SU-DHL-6 (cell line): ENCODE results near the gene IER3.

Source experiments
- CTCF ChIP-seq: fragments of 200-600 bp; sonication (generic); IDR thresholded peaks from one replicate; pipeline ENCODE4 v1.5.1; 2017; ENCODE audit warnings: antibody characterized with exemption, mild to moderate bottlenecking, low read length, moderate library complexity; ENCODE audit not compliant: insufficient read depth, poor library complexity, severe bottlenecking
- EZH2phosphoT487 ChIP-seq: fragments of 200-600 bp; sonication (generic), shearing (Covaris generic); conservative IDR thresholded peaks from 2 replicates; pipeline ENCODE4 v1.6.1; 2018; ENCODE audit warnings: mild to moderate bottlenecking, antibody characterized with exemption, low read length, moderate library complexity, mixed read lengths

GRCh38 chr6:30703011-30703410 is 41.3 kb downstream of the IER3 start:
- TF ChIP-seq CTCF (no peak), EZH2phosphoT487 (no peak)
